Measurements from ENCODE around the gene GIMAP4.

- TF ChIP-seq CTCF (tag by site-specific recombination; IDR thresholded peaks at IDR 0.05) (no peak), ZNF121 (tag by site-specific recombination; IDR thresholded peaks at IDR 0.05) (no peak), ZNF585B (tag by site-specific recombination; IDR thresholded peaks at IDR 0.05) (no peak), ZNF423 (tag by site-specific recombination; IDR thresholded peaks at IDR 0.05) (no peak), ZNF701 (tag by site-specific recombination; IDR thresholded peaks at IDR 0.05) (no peak), ZNF449 (tag by site-specific recombination; IDR thresholded peaks at IDR 0.05) (no peak), KLF7 (tag by site-specific recombination; IDR thresholded peaks at IDR 0.05; ENCODE audit: borderline replicate concordance) (no peak), GLI4 (tag by site-specific recombination; IDR thresholded peaks at IDR 0.05) (no peak), ZNF138 (tag by site-specific recombination; IDR thresholded peaks at IDR 0.05; ENCODE audit: borderline replicate concordance) (no peak)
- TF ChIP-seq, protein P1, sequence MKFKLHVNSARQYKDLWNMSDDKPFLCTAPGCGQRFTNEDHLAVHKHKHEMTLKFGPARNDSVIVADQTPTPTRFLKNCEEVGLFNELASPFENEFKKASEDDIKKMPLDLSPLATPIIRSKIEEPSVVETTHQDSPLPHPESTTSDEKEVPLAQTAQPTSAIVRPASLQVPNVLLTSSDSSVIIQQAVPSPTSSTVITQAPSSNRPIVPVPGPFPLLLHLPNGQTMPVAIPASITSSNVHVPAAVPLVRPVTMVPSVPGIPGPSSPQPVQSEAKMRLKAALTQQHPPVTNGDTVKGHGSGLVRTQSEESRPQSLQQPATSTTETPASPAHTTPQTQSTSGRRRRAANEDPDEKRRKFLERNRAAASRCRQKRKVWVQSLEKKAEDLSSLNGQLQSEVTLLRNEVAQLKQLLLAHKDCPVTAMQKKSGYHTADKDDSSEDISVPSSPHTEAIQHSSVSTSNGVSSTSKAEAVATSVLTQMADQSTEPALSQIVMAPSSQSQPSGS (tag by site-specific recombination; IDR thresholded peaks at IDR 0.05; ENCODE audit: low read depth) = no peak
Measured at GRCh38 chr7:150613880-150614279, 46.7 kb downstream of the GIMAP4 start.
